GM18907 (cell line): ENCODE results near the gene TUBB1.

Experiments
- ATAC-seq: cut with Tn5 transposase; IDR thresholded peaks from one replicate; pipeline ENCODE4 v1.9.1; 2021; ENCODE audit warnings: mild to moderate bottlenecking, moderate library complexity; ENCODE audit not compliant: unreplicated experiment

Gene TUBB1

GRCh38 chr20:59018817-59019216 lies 412 bp upstream of the TUBB1 start:
- ATAC-seq, result no peak

- ATAC-seq, result no peak
Observed at GRCh38 chr20:59020938-59021551, 1.8 kb downstream of the TUBB1 start.

GRCh38 chr20:59022754-59023153 lies 3.5 kb downstream of the TUBB1 start:
- no peak for ATAC-seq

- ATAC-seq, result no peak
Observed at GRCh38 chr20:59023616-59024015, 4.4 kb downstream of the TUBB1 start.

- no peak for ATAC-seq
Observed at GRCh38 chr20:59024111-59024530, 4.9 kb downstream of the TUBB1 start.

GRCh38 chr20:59025086-59025485 lies 5.9 kb downstream of the TUBB1 start:
- no peak for ATAC-seq

- no peak for ATAC-seq
Observed at GRCh38 chr20:59025511-59025910, 6.3 kb downstream of the TUBB1 start.

- no peak for ATAC-seq
Observed at GRCh38 chr20:59026904-59027740, 7.9 kb downstream of the TUBB1 start.

- ATAC-seq, result no peak
Observed at GRCh38 chr20:59027741-59028320, 8.6 kb downstream of the TUBB1 start.

GRCh38 chr20:59028812-59029211 lies 9.6 kb downstream of the TUBB1 start:
- no peak for ATAC-seq

GRCh38 chr20:59030911-59031563 lies 11.8 kb downstream of the TUBB1 start:
- no peak for ATAC-seq

GRCh38 chr20:59031564-59032022 lies 12.4 kb downstream of the TUBB1 start:
- ATAC-seq, result no peak

GRCh38 chr20:59032023-59032712 lies 12.9 kb downstream of the TUBB1 start, which contains the start of gene ATP5F1E:
Gene ATP5F1E (minus strand): TSS chr20:59032335. CDS start chr20:59032251, 84 bp downstream.
- ATAC-seq, result peak; percentile 91

GRCh38 chr20:59032713-59033059 lies 13.5 kb downstream of the TUBB1 start:
- ATAC-seq, result no peak

GRCh38 chr20:59033093-59033492 lies 13.9 kb downstream of the TUBB1 start:
- ATAC-seq, result no peak

GRCh38 chr20:59033616-59034165 lies 14.5 kb downstream of the TUBB1 start:
- ATAC-seq, result no peak

GRCh38 chr20:59035381-59035780 lies 16.2 kb downstream of the TUBB1 start:
- no peak for ATAC-seq

- no peak for ATAC-seq
Observed at GRCh38 chr20:59037386-59037785, 18.2 kb downstream of the TUBB1 start.

GRCh38 chr20:59039233-59039632 lies 20.0 kb downstream of the TUBB1 start:
- ATAC-seq, result no peak

- ATAC-seq, result no peak
Observed at GRCh38 chr20:59040667-59041066, 21.4 kb downstream of the TUBB1 start.
